H1 (cell line): ENCODE results near the gene CSRNP3. TPM values are rescaled to one million over a fixed set of nuclear protein-coding genes. Genes with fewer than 3 reads are reported as not detected.

Source experiments
- CTCF ChIA-PET: fragments of 300-600 bp; sonication (Branson Sonifier 250); formaldehyde crosslinking; loops from one replicate; lab custom pipeline; 2021; ENCODE audit not compliant: partially characterized antibody; lab: Charles Lee
- POLR2A ChIA-PET: fragments of 300-600 bp; sonication (Branson Sonifier 250); formaldehyde crosslinking; loops from one replicate; lab custom pipeline; 2021; ENCODE audit warnings: inconsistent platforms; ENCODE audit not compliant: partially characterized antibody; lab: Charles Lee
- DNase-seq, 2 experiments: peaks; one replicate each; pipeline versions ENCODE4 v3.0.0 to v3.0.0-alpha.2; 2010 to 2022; ENCODE audit warnings: low spot score in 2 of 2, low read depth in 1 of 2, mixed read lengths in 1 of 2
- FAIRE-seq: peaks from 2 replicates; lab custom pipeline; 2011; peaks lifted over from hg19 to GRCh38; lab: Jason Lieb, UNC
- H2AFZ ChIP-seq: 2 replicates; pipeline ENCODE4 v1.8.1; 2012; ENCODE audit warnings: low read length, inconsistent platforms
- H2AK5ac ChIP-seq: 2 replicates; pipeline ENCODE4 v1.6.1; 2013; ENCODE audit warnings: low read depth, low read length
- H2BK120ac ChIP-seq: replicated peaks from 2 replicates; pipeline ENCODE3; 2013; ENCODE audit warnings: low read depth, low read length, inconsistent platforms
- H2BK12ac ChIP-seq: 2 replicates; pipeline ENCODE4 v1.6.1; 2013; ENCODE audit warnings: low read depth, low read length
- H2BK15ac ChIP-seq: 2 replicates; pipeline ENCODE4 v1.6.1; 2013; ENCODE audit warnings: low read length
- H2BK20ac ChIP-seq: 2 replicates; pipeline ENCODE4 v1.6.1; 2013; ENCODE audit warnings: low read length
- H2BK5ac ChIP-seq: 2 replicates; pipeline ENCODE4 v1.6.1; 2013; ENCODE audit warnings: low read depth, low read length
- H3K14ac ChIP-seq: 2 replicates; pipeline ENCODE4 v1.6.1; 2013; ENCODE audit warnings: inconsistent platforms; ENCODE audit not compliant: insufficient read length
- H3K18ac ChIP-seq: 2 replicates; pipeline ENCODE4 v1.6.1; 2013; ENCODE audit warnings: low read length; ENCODE audit errors: extremely low read depth
- H3K23ac ChIP-seq: 2 replicates; pipeline ENCODE4 v1.6.1; 2013; ENCODE audit warnings: inconsistent platforms; ENCODE audit not compliant: insufficient read length
- H3K23me2 ChIP-seq: 2 replicates; pipeline ENCODE4 v1.6.1; 2013; ENCODE audit warnings: low read depth, low read length
- H3K27ac ChIP-seq: 2 replicates; pipeline ENCODE4 v1.6.1; 2011; ENCODE audit warnings: low read depth, low read length, inconsistent platforms
- H3K27me3 ChIP-seq, 4 experiments: replicated peaks in 1 of 4; 1 replicate in 1 of 4; 2 replicates in 3 of 4; pipeline versions ENCODE4 v1.6.1 to v1.8.1; 2011 to 2013; ENCODE audit warnings: low read length in 3 of 4, mild to moderate bottlenecking in 3 of 4, inconsistent platforms in 2 of 4, mixed read lengths in 2 of 4, moderate library complexity in 1 of 4; ENCODE audit not compliant: control insufficient read depth in 3 of 4, insufficient read depth in 3 of 4; ENCODE audit errors: extremely low read depth in 1 of 4
- H3K36me3 ChIP-seq, 4 experiments: 2 replicates each; pipeline versions ENCODE4 v1.6.1 to v1.8.1; 2011 to 2013; ENCODE audit warnings: mild to moderate bottlenecking in 4 of 4, low read length in 3 of 4, moderate library complexity in 2 of 4, control low read depth in 1 of 4, inconsistent platforms in 1 of 4; ENCODE audit not compliant: insufficient read depth in 4 of 4, control insufficient read depth in 2 of 4
- H3K4ac ChIP-seq: replicated peaks from 2 replicates; pipeline ENCODE3; 2013; ENCODE audit warnings: low read length, low read depth, mixed read lengths, inconsistent platforms; ENCODE audit not compliant: insufficient read length
- H3K4me1 ChIP-seq, 4 experiments: replicated peaks in 1 of 4; 1 replicate in 1 of 4; 2 replicates in 3 of 4; pipeline versions ENCODE4 v1.6.1 to v1.8.1; 2011 to 2013; ENCODE audit warnings: low read length in 3 of 4, inconsistent platforms in 2 of 4, mixed read lengths in 1 of 4; ENCODE audit not compliant: insufficient read depth in 4 of 4, control insufficient read depth in 3 of 4
- H3K4me2 ChIP-seq, 2 experiments: 2 replicates each; pipeline versions ENCODE4 v1.6.1 to v1.8.1; 2011 to 2013; ENCODE audit warnings: low read depth in 2 of 2, low read length in 2 of 2, control low read depth in 1 of 2, inconsistent platforms in 1 of 2, mild to moderate bottlenecking in 1 of 2; ENCODE audit not compliant: insufficient read depth in 1 of 2
- H3K4me3 ChIP-seq, 4 experiments: fragments of 200-600, 300-600 bp in 1 of 4; sonication (generic), shearing (Covaris generic), sonication (Bioruptor Twin) in 1 of 4; 2 replicates each; pipeline versions ENCODE4 v1.5.1 to v1.8.1; 2011 to 2016; ENCODE audit warnings: low read length in 4 of 4, low read depth in 3 of 4, control low read depth in 2 of 4, inconsistent platforms in 2 of 4, mild to moderate bottlenecking in 2 of 4, mixed read lengths in 1 of 4, moderate library complexity in 1 of 4; ENCODE audit not compliant: insufficient read depth in 2 of 4; ENCODE audit errors: extremely low read depth in 1 of 4
- H3K56ac ChIP-seq: replicated peaks from 2 replicates; pipeline ENCODE3; 2013; ENCODE audit warnings: low read depth, mild to moderate bottlenecking, mixed read lengths, low read length, inconsistent platforms; ENCODE audit not compliant: insufficient read length
- H3K79me1 ChIP-seq: 2 replicates; pipeline ENCODE4 v1.6.1; 2013; ENCODE audit warnings: low read depth, low read length, control low read depth
- H3K79me2 ChIP-seq, 2 experiments: 2 replicates each; pipeline versions ENCODE4 v1.6.1 to v1.8.1; 2012 to 2013; ENCODE audit warnings: low read length in 2 of 2, mild to moderate bottlenecking in 2 of 2, inconsistent platforms in 1 of 2; ENCODE audit not compliant: insufficient read depth in 2 of 2, control insufficient read depth in 1 of 2
- H3K9ac ChIP-seq, 4 experiments: replicated peaks in 1 of 4; 1 replicate in 1 of 4; 2 replicates in 3 of 4; pipeline versions ENCODE4 v1.6.1 to v1.8.1; 2011 to 2013; ENCODE audit warnings: low read depth in 3 of 4, low read length in 3 of 4, control low read depth in 2 of 4, mild to moderate bottlenecking in 2 of 4, moderate library complexity in 2 of 4, inconsistent platforms in 1 of 4; ENCODE audit errors: extremely low read depth in 1 of 4
- H3K9me3 ChIP-seq, 2 experiments: 2 replicates each; pipeline versions ENCODE4 v1.6.1 to v1.8.1; 2012 to 2013; ENCODE audit warnings: mild to moderate bottlenecking in 2 of 2, moderate library complexity in 2 of 2, control low read depth in 1 of 2, inconsistent platforms in 1 of 2, low read depth in 1 of 2, low read length in 1 of 2, mixed read lengths in 1 of 2; ENCODE audit not compliant: insufficient read depth in 2 of 2
- H4K20me1 ChIP-seq, 2 experiments: replicated peaks in 1 of 2; 2 replicates each; pipeline versions ENCODE3 to v1.8.1; 2011 to 2013; ENCODE audit warnings: inconsistent platforms in 2 of 2, low read length in 2 of 2, mild to moderate bottlenecking in 1 of 2; ENCODE audit not compliant: insufficient read depth in 2 of 2, control insufficient read depth in 1 of 2
- H4K5ac ChIP-seq: 2 replicates; pipeline ENCODE4 v1.6.1; 2013; ENCODE audit warnings: low read length, low read depth, mixed read lengths, inconsistent platforms; ENCODE audit not compliant: insufficient read length
- H4K8ac ChIP-seq: 2 replicates; pipeline ENCODE4 v1.8.0; 2013; ENCODE audit warnings: mild to moderate bottlenecking, moderate library complexity, low read length, inconsistent platforms; ENCODE audit not compliant: insufficient read depth; ENCODE audit errors: extremely low read depth
- H4K91ac ChIP-seq: replicated peaks from 2 replicates; pipeline ENCODE3; 2013; ENCODE audit warnings: low read length, mixed read lengths, inconsistent platforms; ENCODE audit not compliant: insufficient read length
- CEBPB ChIP-seq: IDR thresholded peaks from 2 replicates; pipeline ENCODE4 v1.6.1; 2012; ENCODE audit warnings: low read depth, low read length
- CTCF ChIP-seq, 3 experiments: IDR thresholded peaks; 1 replicate in 2 of 3; 2 replicates in 1 of 3; pipeline versions ENCODE4 v1.5.1 to v1.6.1; 2011; ENCODE audit warnings: low read length in 3 of 3, mild to moderate bottlenecking in 3 of 3, inconsistent platforms in 2 of 3, low read depth in 1 of 3, moderate library complexity in 1 of 3; ENCODE audit not compliant: insufficient read depth in 1 of 3; ENCODE audit errors: control extremely low read depth in 1 of 3
- HDAC6 ChIP-seq: IDR thresholded peaks from one replicate; pipeline ENCODE4 v1.7.1; 2012; ENCODE audit warnings: low read depth, mild to moderate bottlenecking, inconsistent platforms, low read length, moderate library complexity
- KDM4A ChIP-seq: IDR thresholded peaks from one replicate; pipeline ENCODE4 v1.7.1; 2012; ENCODE audit warnings: low read depth, mild to moderate bottlenecking, moderate library complexity, low read length, inconsistent platforms; ENCODE audit not compliant: severe bottlenecking
- SIN3A ChIP-seq, 2 experiments: IDR thresholded peaks in 1 of 2; conservative IDR thresholded peaks in 1 of 2; 2 replicates each; pipeline ENCODE4 v1.6.1; 2011 to 2012; ENCODE audit warnings: low read length in 2 of 2, improper control_type of control experiment in 1 of 2, low read depth in 1 of 2, mild to moderate bottlenecking in 1 of 2
- SIRT6 ChIP-seq: IDR thresholded peaks from one replicate; pipeline ENCODE4 v1.7.1; 2012; ENCODE audit warnings: low read length, inconsistent platforms
- SP4 ChIP-seq: IDR thresholded peaks from 2 replicates; pipeline ENCODE4 v1.6.1; 2012; ENCODE audit warnings: low read length, inconsistent platforms
- SUZ12 ChIP-seq: fragments of 200-600 bp; sonication (generic); IDR thresholded peaks from 2 replicates; pipeline ENCODE4 v1.6.1; 2012; ENCODE audit warnings: mild to moderate bottlenecking, inconsistent platforms, low read length, moderate library complexity, mixed read lengths
- TAF1 ChIP-seq: IDR thresholded peaks from 2 replicates; pipeline ENCODE4 v1.6.1; 2011; ENCODE audit warnings: mild to moderate bottlenecking, low read depth, low read length
- TAF7 ChIP-seq: optimal IDR thresholded peaks from 2 replicates; pipeline ENCODE3; 2011; ENCODE audit warnings: low read depth, mild to moderate bottlenecking, inconsistent platforms, low read length, moderate library complexity, borderline replicate concordance
- TBP ChIP-seq: IDR thresholded peaks from 2 replicates; pipeline ENCODE4 v1.6.1; 2011; ENCODE audit warnings: low read depth, low read length, improper control_type of control experiment
- polyA plus RNA-seq, 7 experiments: library from polyadenylated mRNA; depleted of rRNA in 3 of 7; stranded (reverse) in 5 of 7; unstranded in 2 of 7; fragments of >200 nt in 5 of 7; fragments of 200-250 nt in 2 of 7; gene quantifications; 1 replicate in 5 of 7; 2 replicates in 1 of 7; 4 replicates in 1 of 7; pipeline versions ENCODE4 v1.2.1 to v1.2.3, GENCODE V29; 2011 to 2013; ENCODE audit warnings: missing spikeins in 2 of 7, mixed read lengths in 2 of 7
- total RNA-seq: library from RNA; stranded (reverse); fragmentation: NEBNext Ultra II Directional; extraction: Animal tissue kit (Norgen Biotek cat#: 25700); gene quantifications from 2 replicates; pipeline ENCODE4 v1.2.1, GENCODE V29; 2021

CSRNP3 gene
- total and polyA plus RNA-seq, 2 of the 8 experiments (the other 6 are each of a cell fraction or from before 2014, with no cell fraction given) = 1.3 to 6.5 TPM

GRCh38 chr2:165720511-165720910 is 251.0 kb downstream of the CSRNP3 start:
- Histone ChIP-seq H2AFZ (no peak overlapping the region), H4K8ac (no peak overlapping the region), H3K79me2 (no peaks in the 10 kb centered on the region), H2BK20ac (no peak overlapping the region), H3K4me3 (no peak overlapping the region), H2AK5ac (no peak overlapping the region), H3K14ac (no peak overlapping the region), H3K23me2 (no peaks in the 10 kb centered on the region), H3K79me1 (no peaks in the 10 kb centered on the region), H4K91ac (no peak overlapping the region), H4K20me1 (no peaks in the 10 kb centered on the region), H3K9ac (no peak overlapping the region), H3K4ac (no peak overlapping the region), H3K27ac (no peak overlapping the region), H2BK12ac (no peak overlapping the region), H3K36me3 (no peaks in the 10 kb centered on the region), H4K5ac (no peak overlapping the region), H3K23ac (no peak overlapping the region), H3K9me3 (no peaks in the 10 kb centered on the region), H3K27me3 (no peaks in the 10 kb centered on the region), H2BK120ac (no peak overlapping the region), H3K4me2 (no peak overlapping the region), H3K18ac (no peak overlapping the region), H3K4me1 (no peaks in the 10 kb centered on the region), H2BK15ac (no peak overlapping the region), H3K56ac (no peak overlapping the region), H2BK5ac (no peak overlapping the region)
- FAIRE-seq = no peak
- TF ChIP-seq TAF7 (no peak), CEBPB (no peak), SP4 (no peak), TBP (no peak), SIRT6 (no peak), TAF1 (no peak), SUZ12 (no peak), SIN3A (conservative IDR thresholded peaks at IDR 0.05 in 1 of 2, IDR thresholded peaks at IDR 0.05 in 1 of 2; ENCODE audit: low read depth in 1 of 2, low read length in 2 of 2) (no peak), KDM4A (no peak), CTCF (IDR thresholded peaks at IDR 0.05; ENCODE audit: control extremely low read depth in 1 of 3, insufficient read depth in 1 of 3, low read depth in 1 of 3, low read length in 3 of 3) (no peak), HDAC6 (no peak)
- no peak for DNase-seq
- CTCF ChIA-PET = no interaction called here
- POLR2A ChIA-PET = no interaction called here
